PC-3 (cell line): ENCODE data around the gene VAV3.

Experiments used
- CTCF ChIP-seq: fragments of 300-600 bp; sonication (generic); conservative IDR thresholded peaks from 2 replicates; pipeline ENCODE4 v1.5.1; 2017; ENCODE audit warnings: antibody characterized with exemption, low read depth, mild to moderate bottlenecking, low read length
- EZH2phosphoT487 ChIP-seq: fragments of 300-600 bp; sonication (generic); IDR thresholded peaks from 2 replicates; pipeline ENCODE4 v1.6.1; 2018; ENCODE audit warnings: mild to moderate bottlenecking, antibody characterized with exemption, low read length, borderline replicate concordance

GRCh38 chr1:107920999-107921398 is 44.0 kb downstream of the VAV3 start:
- TF ChIP-seq CTCF (no peak), EZH2phosphoT487 (no peak)
